OCI-LY1 (cell line): Measurements from ENCODE around the gene ANKHD1.

ENCODE experiments used
- CTCF ChIP-seq: fragments of 200-600 bp; sonication (generic), shearing (Covaris generic); IDR thresholded peaks from 2 replicates; pipeline ENCODE4 v1.5.1; 2017; ENCODE audit warnings: mild to moderate bottlenecking, antibody characterized with exemption, low read length, moderate library complexity, mixed read lengths
- EZH2 ChIP-seq: fragments of 200-600 bp; sonication (generic), shearing (Covaris generic); IDR thresholded peaks from 2 replicates; pipeline ENCODE4 v1.8.0; 2017; ENCODE audit warnings: borderline replicate concordance, mixed run types, mild to moderate bottlenecking, antibody characterized with exemption, low read length, moderate library complexity, mixed read lengths

GRCh38 chr5:140357726-140358093 is 43.9 kb upstream of the ANKHD1 start:
- TF ChIP-seq EZH2 (no peak), CTCF (peak; percentile 96)
